ENCODE data around the gene SLC41A3. TPM values are rescaled to one million over a fixed set of nuclear protein-coding genes. Genes with fewer than 3 reads are reported as not detected.

SLC41A3 gene
- polyA plus RNA-seq, 3 donors, result 2.8 to 18.2 (median 13.6) TPM

GRCh38 chr3:126127904-126128303, 44.0 kb upstream of the SLC41A3 start:
- peaks cover 10% of the 10 kb centered on the region for H3K4me1 Mint-ChIP-seq
- Histone ChIP-seq H3K4me3 (replicated peaks in 1 of 3; ENCODE audit: low read depth in 2 of 3, low read length in 3 of 3) (no peak overlapping the region), H3K36me3 (replicated peaks in 1 of 2; ENCODE audit: control insufficient read depth in 1 of 2, insufficient read depth in 2 of 2, low read length in 2 of 2) (no peaks in the 10 kb centered on the region), H2AFZ (ENCODE audit: insufficient read depth, low read depth, low read length, poor library complexity, severe bottlenecking) (no peak overlapping the region), H3K4me2 (replicated peaks; ENCODE audit: extremely low read depth, low read length, poor library complexity, severe bottlenecking) (no peak overlapping the region), H3K9ac (ENCODE audit: insufficient read depth, low read length, poor library complexity, severe bottlenecking) (no peak overlapping the region), H3K9me3 (replicated peaks in 1 of 2; ENCODE audit: control insufficient read depth in 1 of 2, insufficient read depth in 1 of 2, low read length in 2 of 2) (no peaks in the 10 kb centered on the region), H3K27me3 (ENCODE audit: control insufficient read depth in 2 of 2, insufficient read depth in 2 of 2, low read length in 2 of 2) (no peaks in the 10 kb centered on the region), H3K4me1 (ENCODE audit: control insufficient read depth in 1 of 2, insufficient read depth in 2 of 2, low read length in 2 of 2) (peaks cover 5 to 14% of the 10 kb centered on the region in 2 donors), H4K20me1 (ENCODE audit: insufficient read depth, low read length) (no peaks in the 10 kb centered on the region), H3K79me2 (ENCODE audit: insufficient read depth, low read length) (no peaks in the 10 kb centered on the region), H3K27ac (ENCODE audit: low read depth in 1 of 2, low read length in 2 of 2) (no peak overlapping the region)
- TF ChIP-seq CTCF (IDR thresholded peaks at IDR 0.05), result no peak
- peaks cover 0 to 2% (median 0%) of the 10 kb centered on the region in 7 donors for H3K9me3 Mint-ChIP-seq
- H3K27ac Mint-ChIP-seq, result no peak overlapping the region
- H3K4me3 Mint-ChIP-seq, result no peak overlapping the region
- DNase-seq, result no peak
- WGBS (ENCODE audit: insufficient coverage), result 86% methylated on average over 6 of the region's 7 CpGs
- peaks cover 0 to 7% (median 6%) of the 10 kb centered on the region in 3 donors for H3K27me3 Mint-ChIP-seq (ENCODE audit: low read depth in 3 of 3)
- no peaks in the 10 kb centered on the region for H3K36me3 Mint-ChIP-seq
- intact Hi-C loops (cut with micrococcal nuclease), result no loop called here

- H3K4me2 ChIP-seq (replicated peaks; ENCODE audit: extremely low read depth, low read length, poor library complexity, severe bottlenecking), result no peak overlapping the region
- peaks cover 5 to 14% of the 10 kb centered on the region in 2 donors for H3K4me1 ChIP-seq (ENCODE audit: control insufficient read depth in 1 of 2, insufficient read depth in 2 of 2, low read length in 2 of 2)
- H3K9me3 ChIP-seq (replicated peaks in 1 of 2; ENCODE audit: control insufficient read depth in 1 of 2, insufficient read depth in 1 of 2, low read length in 2 of 2), result no peaks in the 10 kb centered on the region
- intact Hi-C loops (cut with micrococcal nuclease), result no loop called here
- Mint-ChIP-seq H3K27ac (no peak overlapping the region), H3K36me3 (no peaks in the 10 kb centered on the region), H3K27me3 (ENCODE audit: low read depth in 3 of 3) (peaks cover 2 to 7% (median 5%) of the 10 kb centered on the region in 3 donors), H3K9me3 (peaks cover 0 to 2% (median 0%) of the 10 kb centered on the region in 7 donors), H3K4me1 (peaks cover 10% of the 10 kb centered on the region), H3K4me3 (no peak overlapping the region)
- H2AFZ ChIP-seq (ENCODE audit: insufficient read depth, low read depth, low read length, poor library complexity, severe bottlenecking), result no peak overlapping the region
- H3K27ac ChIP-seq (ENCODE audit: low read depth in 1 of 2, low read length in 2 of 2), result no peak overlapping the region
- no peak for DNase-seq
- H3K9ac ChIP-seq (ENCODE audit: insufficient read depth, low read length, poor library complexity, severe bottlenecking), result no peak overlapping the region
- WGBS (ENCODE audit: insufficient coverage), result 84% methylated on average over 10 of the region's 10 CpGs
- no peak overlapping the region for H3K4me3 ChIP-seq (replicated peaks in 1 of 3; ENCODE audit: low read depth in 2 of 3, low read length in 3 of 3)
- TF ChIP-seq CTCF (IDR thresholded peaks at IDR 0.05), result no peak
- H3K79me2 ChIP-seq (ENCODE audit: insufficient read depth, low read length), result no peaks in the 10 kb centered on the region
- H3K27me3 ChIP-seq (ENCODE audit: control insufficient read depth in 2 of 2, insufficient read depth in 2 of 2, low read length in 2 of 2), result no peaks in the 10 kb centered on the region
- H3K36me3 ChIP-seq (replicated peaks in 1 of 2; ENCODE audit: control insufficient read depth in 1 of 2, insufficient read depth in 2 of 2, low read length in 2 of 2), result no peaks in the 10 kb centered on the region
- no peaks in the 10 kb centered on the region for H4K20me1 ChIP-seq (ENCODE audit: insufficient read depth, low read length)
Measured at GRCh38 chr3:126127452-126127851, 43.5 kb upstream of the SLC41A3 start.
